ENCODE results near the gene SERGEF.

- TF ChIP-seq, protein P1, sequence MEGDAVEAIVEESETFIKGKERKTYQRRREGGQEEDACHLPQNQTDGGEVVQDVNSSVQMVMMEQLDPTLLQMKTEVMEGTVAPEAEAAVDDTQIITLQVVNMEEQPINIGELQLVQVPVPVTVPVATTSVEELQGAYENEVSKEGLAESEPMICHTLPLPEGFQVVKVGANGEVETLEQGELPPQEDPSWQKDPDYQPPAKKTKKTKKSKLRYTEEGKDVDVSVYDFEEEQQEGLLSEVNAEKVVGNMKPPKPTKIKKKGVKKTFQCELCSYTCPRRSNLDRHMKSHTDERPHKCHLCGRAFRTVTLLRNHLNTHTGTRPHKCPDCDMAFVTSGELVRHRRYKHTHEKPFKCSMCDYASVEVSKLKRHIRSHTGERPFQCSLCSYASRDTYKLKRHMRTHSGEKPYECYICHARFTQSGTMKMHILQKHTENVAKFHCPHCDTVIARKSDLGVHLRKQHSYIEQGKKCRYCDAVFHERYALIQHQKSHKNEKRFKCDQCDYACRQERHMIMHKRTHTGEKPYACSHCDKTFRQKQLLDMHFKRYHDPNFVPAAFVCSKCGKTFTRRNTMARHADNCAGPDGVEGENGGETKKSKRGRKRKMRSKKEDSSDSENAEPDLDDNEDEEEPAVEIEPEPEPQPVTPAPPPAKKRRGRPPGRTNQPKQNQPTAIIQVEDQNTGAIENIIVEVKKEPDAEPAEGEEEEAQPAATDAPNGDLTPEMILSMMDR (IDR thresholded peaks at IDR 0.05), result no peak
- no peak for TF ChIP-seq POLR2A (IDR thresholded peaks at IDR 0.05)
Observed at GRCh38 chr11:17883946-17884345, 128.9 kb downstream of the SERGEF start.

All from heart left ventricle (tissue), 13 donors.